ENCODE measurements around the gene HTR6.

HTR6 gene

GRCh38 chr1:19683351-19683750 lies 18.7 kb downstream of the HTR6 start:
- in situ Hi-C loops (cut with MboI; ENCODE audit: low sequenced_read_pairs) = no loop called here

GRCh38 chr1:19684677-19685076 lies 20.0 kb downstream of the HTR6 start:
- in situ Hi-C loops (cut with MboI; ENCODE audit: low sequenced_read_pairs) = no loop called here

GRCh38 chr1:19685994-19686393 lies 21.3 kb downstream of the HTR6 start:
- in situ Hi-C loops (cut with MboI; ENCODE audit: low sequenced_read_pairs) = no loop called here

GRCh38 chr1:19687414-19687813 lies 22.7 kb downstream of the HTR6 start:
- in situ Hi-C loops (cut with MboI; ENCODE audit: low sequenced_read_pairs) = no loop called here

- in situ Hi-C loops (cut with MboI; ENCODE audit: low sequenced_read_pairs) = no loop called here
These were observed 23.6 kb downstream of the HTR6 start for GRCh38 chr1:19688041-19688842.

GRCh38 chr1:19689085-19689757 lies 24.5 kb downstream of the HTR6 start:
- in situ Hi-C loops (cut with MboI; ENCODE audit: low sequenced_read_pairs) = no loop called here

GRCh38 chr1:19689856-19690255 lies 25.2 kb downstream of the HTR6 start:
- in situ Hi-C loops (cut with MboI; ENCODE audit: low sequenced_read_pairs) = no loop called here

- in situ Hi-C loops (cut with MboI; ENCODE audit: low sequenced_read_pairs) = no loop called here
These were observed 25.7 kb downstream of the HTR6 start for GRCh38 chr1:19690342-19690741.

- in situ Hi-C loops (cut with MboI; ENCODE audit: low sequenced_read_pairs) = no loop called here
These were observed 29.6 kb downstream of the HTR6 start for GRCh38 chr1:19694298-19694697.

- in situ Hi-C loops (cut with MboI; ENCODE audit: low sequenced_read_pairs) = no loop called here
These were observed 31.1 kb downstream of the HTR6 start for GRCh38 chr1:19695772-19696171.

- in situ Hi-C loops (cut with MboI; ENCODE audit: low sequenced_read_pairs) = no loop called here
These were observed 32.1 kb downstream of the HTR6 start for GRCh38 chr1:19696820-19697219.

GRCh38 chr1:19698181-19698580 lies 33.5 kb downstream of the HTR6 start:
- in situ Hi-C loops (cut with MboI; ENCODE audit: low sequenced_read_pairs) = no loop called here

GRCh38 chr1:19700079-19700777 lies 35.6 kb downstream of the HTR6 start:
- in situ Hi-C loops (cut with MboI; ENCODE audit: low sequenced_read_pairs) = no loop called here

GRCh38 chr1:19703280-19703679 lies 38.6 kb downstream of the HTR6 start:
- in situ Hi-C loops (cut with MboI; ENCODE audit: low sequenced_read_pairs) = no loop called here

- in situ Hi-C loops (cut with MboI; ENCODE audit: low sequenced_read_pairs) = no loop called here
These were observed 39.8 kb downstream of the HTR6 start for GRCh38 chr1:19704247-19705113.

GRCh38 chr1:19705464-19705863 lies 40.8 kb downstream of the HTR6 start:
- in situ Hi-C loops (cut with MboI; ENCODE audit: low sequenced_read_pairs) = no loop called here

- in situ Hi-C loops (cut with MboI; ENCODE audit: low sequenced_read_pairs) = no loop called here
These were observed 41.5 kb downstream of the HTR6 start for GRCh38 chr1:19706136-19706535.

- in situ Hi-C loops (cut with MboI; ENCODE audit: low sequenced_read_pairs) = no loop called here
These were observed 44.0 kb downstream of the HTR6 start for GRCh38 chr1:19708567-19709110.

GRCh38 chr1:19709260-19709793 lies 44.7 kb downstream of the HTR6 start:
- in situ Hi-C loops (cut with MboI; ENCODE audit: low sequenced_read_pairs) = no loop called here
